Pancreas (tissue), 10 donors: ENCODE results near the gene DPYSL3. TPM values are rescaled to one million over a fixed set of nuclear protein-coding genes. Genes with fewer than 3 reads are reported as not detected.

Experiments used
- ATAC-seq, 4 donors: fragments of 200-7000 bp; cut with Tn5 transposase; one replicate each; pipeline versions ENCODE4 v1.8.0 to v1.9.1; 2020; ENCODE audit warnings: mild to moderate bottlenecking in 4 of 4, moderate library complexity in 4 of 4
- DNase-seq, 6 donors: peaks; one replicate each; pipeline ENCODE4 v3.0.0-alpha.2; 2020
- FAIRE-seq: peaks from 2 replicates; lab custom pipeline; 2012; peaks lifted over from hg19 to GRCh38; lab: Jason Lieb, UNC
- H3K27ac ChIP-seq, 4 donors: fragments of 200-600 bp; sonication (generic); 1 replicate in 3 of 4; 2 replicates in 1 of 4; pipeline versions ENCODE4 v1.5.0 to v1.8.0; 2020
- H3K27me3 ChIP-seq, 4 donors: fragments of 200-600 bp; one replicate each; pipeline ENCODE4 v1.8.0; 2021
- H3K36me3 ChIP-seq, 3 donors: fragments of 200-600 bp; sonication (generic) in 1 of 3; one replicate each; pipeline versions ENCODE4 v1.5.0 to v1.8.0; 2020 to 2021
- H3K4me1 ChIP-seq, 3 donors: fragments of 200-600 bp; one replicate each; pipeline ENCODE4 v1.8.0; 2021
- H3K4me3 ChIP-seq, 4 donors: fragments of 200-600 bp; sonication (generic) in 2 of 4; one replicate each; pipeline versions ENCODE4 v1.5.0 to v1.8.0; 2020 to 2021
- H3K9me3 ChIP-seq, 4 donors: fragments of 200-600 bp; one replicate each; pipeline ENCODE4 v1.8.0; 2021
- WGBS, 2 donors: extraction: QIAGEN DNeasy Blood & Tissue Kit; methylation state at CpG; one replicate each; pipeline ENCODE4 v1.1.7; 2013; 5-methylcytosine and 5-hydroxymethylcytosine counted together
- intact Hi-C, 3 donors: fragments of 100-400 bp; cut with DNase I; formaldehyde crosslinking; loops; one replicate each; pipeline versions ENCODE4 v1.11.1 to v1.14.2; 2022
- polyA plus RNA-seq, 2 donors: library from polyadenylated mRNA; stranded (reverse); fragments of 200-250 nt; gene quantifications; one replicate each; pipeline ENCODE4 v1.2.3, GENCODE V29; 2013
- total RNA-seq, 6 donors: library from RNA; stranded (reverse); fragmentation: NEBNext Ultra II Directional in 4 of 6; extraction: Animal tissue kit (Norgen Biotek cat#: 25700) in 4 of 6; gene quantifications; one replicate each; pipeline versions ENCODE4 v1.2.1 to v1.2.4, GENCODE V29; 2021 to 2023
- TF ChIP-seq, protein P1 (sequence below), 4 donors: fragments of 200-600 bp; sonication (generic) in 3 of 4; IDR thresholded peaks; one replicate each; pipeline versions ENCODE4 v1.5.0 to v1.8.0; 2021; ENCODE audit warnings: antibody characterized with exemption in 4 of 4
- donor health status: healthy with polysubstance abuse.
- donor health status: DM: no; HTN: no; CAD: no; lungs with moderate emphysema.
- donor health status: DM: no; HTN: no; CAD: no.
- donor health status: control.
- donor health status: control.
- donor health status: Bipolar disorder and iron deficiency.
- donor health status: DM: yes; HTN: yes; CAD: no.
- donor health status: DM: no; HTN: no; CAD: no.
- donor health status: DM: no; HTN: no; CAD: no.
- donor health status: DM: yes; HTN: yes; CAD: no.

DPYSL3 gene
- total RNA-seq = 10 to 100 TPM in 2 of 6 donors, 1 to 10 TPM in 4; 1.7 to 18.4 (median 3.8) TPM
- 1 to 10 TPM; 4.8 to 6.2 TPM for polyA plus RNA-seq

DNA sequence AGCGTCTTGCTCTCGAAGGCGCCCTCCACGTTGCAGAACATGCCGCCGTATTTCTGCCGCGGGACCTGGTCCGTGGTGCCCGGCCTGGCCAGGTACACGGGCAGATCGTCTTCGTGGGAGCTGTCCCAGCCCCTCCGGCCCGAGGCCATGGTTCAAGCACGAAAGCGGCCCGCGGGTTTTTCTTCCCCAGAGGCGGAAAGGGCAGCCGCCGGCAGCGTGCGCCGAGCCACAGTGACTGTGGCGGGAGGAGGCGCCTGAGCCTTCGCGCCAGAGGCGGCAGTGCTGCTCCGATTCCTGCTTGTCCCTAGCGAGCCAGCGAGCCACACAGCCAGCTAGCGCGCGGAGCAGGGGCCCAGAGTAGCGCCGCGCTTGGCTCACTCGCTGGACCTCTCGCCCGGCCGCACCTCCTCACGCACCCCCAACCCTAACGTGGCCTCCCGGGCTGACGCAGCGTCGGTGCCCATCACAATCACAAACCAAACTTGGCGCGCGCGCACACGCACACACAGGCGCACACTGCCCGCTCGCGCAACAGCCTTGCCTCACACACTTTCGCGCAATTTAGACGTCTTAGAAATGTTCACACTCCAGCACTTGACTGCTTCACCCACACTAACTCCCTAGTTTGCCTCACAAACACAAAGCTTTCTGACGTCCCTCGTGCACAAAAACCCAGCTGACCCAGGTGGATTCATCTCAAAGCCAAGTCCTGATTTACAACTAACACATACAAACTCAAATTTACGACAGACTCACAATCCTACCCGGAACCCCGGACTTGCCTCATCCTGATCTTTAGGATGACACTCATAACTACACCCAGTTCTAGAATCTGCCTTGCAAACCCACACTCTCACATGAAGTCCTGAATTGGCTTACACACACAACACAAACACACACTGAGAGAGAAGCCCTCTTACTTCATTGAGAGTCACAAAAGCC, at the start of gene DPYSL3:
DPYSL3 (minus strand) TSS at position 359 of the 942 bp plus-strand sequence; CDS start at position 149, 210 bp downstream.
- peak within 1 kb of the TSS; percentile 11 to 55 (median 31) for H3K4me3 ChIP-seq
- peaks cover 0 to 9% (median 0%) of the 10 kb centered on the region in 3 donors for H3K4me1 ChIP-seq
- intact Hi-C loops = no loop called here
- ATAC-seq = peak; percentile 71 to 97 (median 94)
- H3K36me3 ChIP-seq = no peaks in the 10 kb centered on the region
- peak; percentile 39 to 84 (median 55) for DNase-seq
- WGBS, 2 donors = 3% methylated on average over 63 to 66 of the region's 66 CpGs
- TF ChIP-seq, protein P1, sequence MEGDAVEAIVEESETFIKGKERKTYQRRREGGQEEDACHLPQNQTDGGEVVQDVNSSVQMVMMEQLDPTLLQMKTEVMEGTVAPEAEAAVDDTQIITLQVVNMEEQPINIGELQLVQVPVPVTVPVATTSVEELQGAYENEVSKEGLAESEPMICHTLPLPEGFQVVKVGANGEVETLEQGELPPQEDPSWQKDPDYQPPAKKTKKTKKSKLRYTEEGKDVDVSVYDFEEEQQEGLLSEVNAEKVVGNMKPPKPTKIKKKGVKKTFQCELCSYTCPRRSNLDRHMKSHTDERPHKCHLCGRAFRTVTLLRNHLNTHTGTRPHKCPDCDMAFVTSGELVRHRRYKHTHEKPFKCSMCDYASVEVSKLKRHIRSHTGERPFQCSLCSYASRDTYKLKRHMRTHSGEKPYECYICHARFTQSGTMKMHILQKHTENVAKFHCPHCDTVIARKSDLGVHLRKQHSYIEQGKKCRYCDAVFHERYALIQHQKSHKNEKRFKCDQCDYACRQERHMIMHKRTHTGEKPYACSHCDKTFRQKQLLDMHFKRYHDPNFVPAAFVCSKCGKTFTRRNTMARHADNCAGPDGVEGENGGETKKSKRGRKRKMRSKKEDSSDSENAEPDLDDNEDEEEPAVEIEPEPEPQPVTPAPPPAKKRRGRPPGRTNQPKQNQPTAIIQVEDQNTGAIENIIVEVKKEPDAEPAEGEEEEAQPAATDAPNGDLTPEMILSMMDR (IDR thresholded peaks at IDR 0.05) = no peak
- no peaks in the 10 kb centered on the region for H3K9me3 ChIP-seq
- peaks cover 0 to 6% (median 2%) of the 10 kb centered on the region in 4 donors for H3K27me3 ChIP-seq
- peak within 1 kb of the TSS in 2 of 4 donors; percentile 20 to 25 for H3K27ac ChIP-seq
- no peak for FAIRE-seq

- no peaks in the 10 kb centered on the region for H3K4me1 ChIP-seq
- TF ChIP-seq, protein P1 (IDR thresholded peaks at IDR 0.05) = peak in 2 of 4 donors; percentile 18 to 20
- 24 to 50% methylated on average over 2 of the region's 2 CpGs for WGBS, 2 donors
- no peaks in the 10 kb centered on the region for H3K27me3 ChIP-seq
- H3K27ac ChIP-seq = no peak overlapping the region
- peak in 3 of 4 donors; percentile 76 to 81 (median 78) for ATAC-seq
- no peak for FAIRE-seq
- no peaks in the 10 kb centered on the region for H3K9me3 ChIP-seq
- no peak overlapping the region for H3K4me3 ChIP-seq
- DNase-seq = no peak
- H3K36me3 ChIP-seq = no peaks in the 10 kb centered on the region
- intact Hi-C loops = loop anchor here in 1 of 3 donors (10.0 kb wide), 1 partner anchor 104 kb away; no protein-coding TSS in a partner anchor
These were observed 49.0 kb upstream of the DPYSL3 start for GRCh38 chr5:147558826-147559225.

DNA sequence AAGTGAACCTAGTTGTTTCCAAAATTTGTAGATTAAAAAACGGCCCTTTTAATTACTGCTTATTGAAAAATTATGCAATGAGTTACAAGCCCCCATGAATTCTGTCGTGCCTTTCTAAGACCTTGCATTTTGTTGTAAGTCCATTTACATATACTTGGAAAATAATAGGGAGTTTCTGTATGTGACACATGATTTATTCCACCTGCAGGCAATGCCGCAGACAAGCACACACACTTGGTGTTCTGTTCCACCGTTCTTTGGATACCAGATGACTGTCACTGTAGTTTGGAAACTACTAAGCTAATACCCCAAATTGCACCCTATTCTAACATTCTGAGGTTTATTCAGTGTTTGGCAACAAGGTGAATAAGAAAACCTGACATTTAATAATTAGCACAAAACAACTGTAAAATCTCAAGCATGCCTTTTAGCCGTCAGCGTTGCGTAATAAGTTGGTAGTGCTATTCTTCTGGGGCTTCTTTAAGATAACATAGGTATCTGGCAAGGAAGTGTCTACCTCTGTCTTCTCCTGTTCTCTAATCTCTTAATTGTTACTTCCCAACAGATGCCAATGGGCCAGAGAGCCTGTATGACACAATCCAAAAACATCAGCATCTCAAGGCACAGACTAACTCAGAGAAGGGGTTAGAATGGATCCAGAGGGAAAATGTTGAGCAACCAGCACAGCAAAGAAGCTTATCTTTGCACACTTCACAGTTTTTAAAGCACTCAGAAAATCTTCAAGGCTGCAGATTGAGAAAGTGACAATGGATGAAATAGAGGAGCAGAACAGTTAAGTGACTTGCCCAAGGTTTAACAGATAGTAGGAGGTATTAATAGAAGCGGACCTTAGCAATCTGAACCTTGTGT, 48.2 kb upstream of the DPYSL3 start:
- Histone ChIP-seq H3K9me3 (no peaks in the 10 kb centered on the region), H3K27me3 (no peaks in the 10 kb centered on the region), H3K36me3 (no peaks in the 10 kb centered on the region), H3K4me3 (no peak overlapping the region), H3K27ac (no peak overlapping the region), H3K4me1 (no peaks in the 10 kb centered on the region)
- TF ChIP-seq, protein P1 (IDR thresholded peaks at IDR 0.05) = no peak
- no peak for ATAC-seq
- intact Hi-C loops = loop anchor here in 1 of 3 donors (10.0 kb wide), 1 partner anchor 103 kb away; no protein-coding TSS in a partner anchor
- no peak for DNase-seq
- no peak for FAIRE-seq
- WGBS, 2 donors = 67 to 78% methylated on average over 8 of the region's 8 CpGs

DNA sequence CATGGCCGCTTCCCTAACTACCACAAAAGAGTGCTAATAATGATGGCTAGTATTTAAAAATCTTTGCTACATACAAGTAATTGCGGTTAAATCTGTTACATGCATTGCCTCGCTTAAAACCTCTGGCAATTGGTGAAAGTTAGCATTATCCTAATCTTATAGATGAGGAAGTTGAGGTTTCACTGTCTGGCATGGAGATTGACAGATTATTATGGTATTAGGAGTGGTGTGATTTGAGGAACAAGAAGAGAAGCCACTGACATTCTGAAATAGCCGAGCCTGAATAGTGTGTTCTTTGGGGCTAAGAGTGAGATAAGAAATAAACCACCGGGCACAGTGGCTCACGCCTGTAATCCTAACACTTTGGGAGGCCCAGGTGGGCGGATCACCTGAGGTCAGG, 45.3 kb upstream of the DPYSL3 start:
- ATAC-seq (no peak), DNase-seq (no peak), FAIRE-seq (no peak)
- Histone ChIP-seq H3K9me3 (no peaks in the 10 kb centered on the region), H3K4me1 (no peaks in the 10 kb centered on the region), H3K27ac (peak overlapping the region in 1 of 4 donors; percentile 54), H3K4me3 (no peak overlapping the region), H3K27me3 (no peaks in the 10 kb centered on the region), H3K36me3 (no peaks in the 10 kb centered on the region)
- intact Hi-C loops = loop anchor here in 1 of 3 donors (10.0 kb wide), 1 partner anchor 100 kb away; no protein-coding TSS in a partner anchor
- WGBS, 2 donors = 81 to 87% methylated on average over 7 of the region's 7 CpGs
- TF ChIP-seq, protein P1 (IDR thresholded peaks at IDR 0.05) = no peak
